GM18498 (cell line): ENCODE measurements around the gene TMEM9B.
A peak's percentile ranks its signal among the peaks of the same experiment; 100 is the strongest.
"Not testable (repeated sequence)": the region's sequence is repeated elsewhere in the genome, so short reads cannot be mapped to it uniquely, and the experiment has no call there.

ENCODE experiments used
- ATAC-seq: cut with Tn5 transposase; IDR thresholded peaks from one replicate; pipeline ENCODE4 v1.9.1; 2021; ENCODE audit warnings: mild to moderate bottlenecking, moderate library complexity; ENCODE audit not compliant: unreplicated experiment

Gene TMEM9B

GRCh38 chr11:8979365-8979764 lies 15.1 kb upstream of the TMEM9B start:
- ATAC-seq = not testable (repeated sequence)

DNA sequence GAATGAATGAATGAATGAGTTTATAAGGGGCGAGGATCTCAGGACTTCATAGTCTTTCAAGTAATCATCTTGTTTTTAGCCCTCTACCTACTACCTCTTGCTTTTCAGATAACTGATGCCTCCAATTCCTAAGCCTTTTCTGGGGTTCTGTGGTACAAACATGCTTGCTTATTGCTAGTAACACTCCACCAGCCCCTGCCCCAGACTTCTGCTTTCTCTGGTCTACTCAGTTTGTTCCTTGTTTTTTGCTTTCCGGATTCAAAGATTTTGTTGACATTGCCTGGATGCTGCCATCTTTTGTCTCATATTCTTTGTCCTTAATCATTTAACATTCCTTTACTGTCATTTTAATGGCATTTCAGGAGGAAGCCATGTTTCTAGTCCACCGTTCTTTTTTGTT lies 8.9 kb upstream of the TMEM9B start:
- no peak for ATAC-seq

- ATAC-seq = no peak
These were observed 7.7 kb upstream of the TMEM9B start for GRCh38 chr11:8971924-8972316.

- no peak for ATAC-seq
These were observed 7.1 kb upstream of the TMEM9B start for GRCh38 chr11:8971196-8971923.

GRCh38 chr11:8967184-8967583 lies 2.9 kb upstream of the TMEM9B start:
- no peak for ATAC-seq

DNA sequence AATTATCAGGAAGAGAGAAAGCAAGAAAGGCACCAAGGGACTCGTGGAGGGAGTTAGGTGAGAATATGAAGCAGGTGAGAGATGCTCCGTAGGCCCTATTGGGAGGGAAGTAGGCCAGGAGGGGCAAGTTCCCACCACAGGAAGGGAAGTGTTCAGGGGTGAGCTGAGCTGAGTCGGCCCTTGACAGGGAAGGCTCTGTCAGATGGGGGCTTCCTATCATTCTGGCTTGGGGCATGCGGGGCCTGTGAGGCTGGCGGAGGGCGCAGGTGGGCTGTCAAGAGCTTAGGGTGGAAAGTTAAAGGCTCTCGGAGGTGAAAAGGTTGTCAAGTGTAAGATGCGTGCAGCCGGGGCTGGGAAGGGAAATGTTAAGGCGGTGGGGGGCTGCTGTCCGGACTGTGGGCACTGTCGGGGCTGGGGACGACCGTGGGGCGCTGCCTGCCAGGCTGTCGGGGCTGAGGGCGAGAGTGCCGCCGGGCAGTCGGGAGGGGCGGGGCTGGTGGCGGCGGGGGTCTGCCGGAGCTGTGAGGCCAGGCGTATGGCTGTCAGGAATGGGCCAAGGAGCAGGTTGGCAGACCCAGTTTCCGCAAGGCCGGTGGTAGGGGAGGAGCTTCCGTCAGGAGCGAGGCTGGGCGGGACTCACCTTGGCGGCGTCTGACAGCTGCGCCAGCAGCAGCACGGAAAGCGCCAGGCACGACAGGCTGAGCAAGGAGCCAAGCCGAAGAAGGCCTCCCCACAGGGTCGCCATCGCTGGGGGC lies 496 bp downstream of the TMEM9B start:
- peak; percentile 67 for ATAC-seq

DNA sequence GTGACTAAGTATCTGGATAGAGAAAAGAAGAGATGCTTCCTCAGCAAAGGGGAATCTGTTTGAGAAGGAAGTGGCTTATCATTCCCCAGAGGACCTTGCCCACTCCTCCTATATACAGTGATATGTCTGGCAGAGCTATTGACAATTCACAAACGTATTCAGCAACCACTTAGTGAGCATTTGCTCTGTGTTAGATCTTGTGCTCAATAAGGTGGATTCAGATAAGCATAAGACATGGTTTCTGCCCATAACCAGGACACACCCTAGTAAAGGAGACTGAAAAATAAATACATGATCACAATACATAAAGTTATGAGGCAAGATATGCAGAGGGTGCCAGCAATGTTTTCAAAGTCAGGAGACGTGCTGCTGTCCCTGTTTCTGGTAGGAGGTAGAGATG lies 1.4 kb downstream of the TMEM9B start:
- no peak for ATAC-seq

- no peak for ATAC-seq
These were observed 2.8 kb downstream of the TMEM9B start for GRCh38 chr11:8961401-8961800.

GRCh38 chr11:8959546-8960166 lies 4.6 kb downstream of the TMEM9B start:
- ATAC-seq = peak; percentile 35

- no peak for ATAC-seq
These were observed 7.4 kb downstream of the TMEM9B start for GRCh38 chr11:8956860-8957259.

DNA sequence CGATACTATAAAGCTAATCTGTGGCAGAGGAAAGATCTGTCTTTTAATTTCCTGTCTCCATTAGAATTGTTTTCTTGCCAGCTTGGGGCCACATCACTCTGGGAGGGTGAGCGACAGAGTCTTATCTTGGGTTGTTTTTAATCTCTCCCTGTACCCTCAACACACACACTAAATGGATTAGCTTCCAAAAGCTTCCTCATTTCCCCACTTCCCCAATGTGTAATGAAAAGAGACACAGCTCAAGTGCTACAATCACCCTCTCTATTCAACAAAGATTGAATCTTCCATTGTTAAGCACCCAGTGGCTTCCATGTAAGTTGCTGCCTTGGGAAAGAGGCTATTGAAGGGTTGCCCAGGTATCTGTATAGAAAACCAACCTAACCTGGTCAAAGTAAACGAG lies 15.4 kb downstream of the TMEM9B start:
- ATAC-seq = no peak

DNA sequence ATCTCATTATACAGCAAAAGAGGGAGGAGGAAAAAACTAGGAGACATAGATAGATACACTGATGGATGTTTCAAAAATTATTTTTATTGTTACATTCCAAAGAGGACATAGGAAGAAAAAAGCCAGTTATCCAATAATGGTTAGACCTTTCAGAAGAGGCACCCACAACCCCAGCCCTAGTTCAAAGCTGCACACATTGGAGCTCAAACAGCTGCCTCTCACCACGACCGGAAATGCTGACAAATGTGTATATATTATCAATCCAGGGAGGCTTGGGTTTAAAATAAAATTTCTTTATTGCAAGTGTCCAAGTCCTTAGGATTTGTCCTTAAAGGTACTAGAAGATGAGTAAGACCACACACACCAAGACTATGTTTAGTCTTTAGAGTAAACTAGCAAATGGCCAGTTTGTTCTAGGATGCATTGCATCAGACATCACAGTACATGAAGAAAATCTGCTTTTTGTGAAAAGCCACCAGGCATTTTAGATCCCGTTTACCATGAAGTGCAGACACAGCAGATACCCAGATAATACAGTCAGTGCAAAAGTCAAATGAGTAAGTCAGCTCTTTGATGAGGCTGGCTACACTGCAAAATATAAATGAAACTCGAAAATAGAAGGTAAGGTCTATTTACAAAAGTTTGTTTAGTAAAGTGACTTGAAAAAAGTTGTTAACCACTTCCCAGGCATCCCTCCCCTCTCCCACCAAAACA lies 16.9 kb downstream of the TMEM9B start:
- ATAC-seq = no peak

- no peak for ATAC-seq
These were observed 21.6 kb downstream of the TMEM9B start, which contains the start of gene ASCL3 for GRCh38 chr11:8942518-8943066. Gene ASCL3 (minus strand): TSS chr11:8943016. CDS start chr11:8938161, 4,855 bp downstream.

DNA sequence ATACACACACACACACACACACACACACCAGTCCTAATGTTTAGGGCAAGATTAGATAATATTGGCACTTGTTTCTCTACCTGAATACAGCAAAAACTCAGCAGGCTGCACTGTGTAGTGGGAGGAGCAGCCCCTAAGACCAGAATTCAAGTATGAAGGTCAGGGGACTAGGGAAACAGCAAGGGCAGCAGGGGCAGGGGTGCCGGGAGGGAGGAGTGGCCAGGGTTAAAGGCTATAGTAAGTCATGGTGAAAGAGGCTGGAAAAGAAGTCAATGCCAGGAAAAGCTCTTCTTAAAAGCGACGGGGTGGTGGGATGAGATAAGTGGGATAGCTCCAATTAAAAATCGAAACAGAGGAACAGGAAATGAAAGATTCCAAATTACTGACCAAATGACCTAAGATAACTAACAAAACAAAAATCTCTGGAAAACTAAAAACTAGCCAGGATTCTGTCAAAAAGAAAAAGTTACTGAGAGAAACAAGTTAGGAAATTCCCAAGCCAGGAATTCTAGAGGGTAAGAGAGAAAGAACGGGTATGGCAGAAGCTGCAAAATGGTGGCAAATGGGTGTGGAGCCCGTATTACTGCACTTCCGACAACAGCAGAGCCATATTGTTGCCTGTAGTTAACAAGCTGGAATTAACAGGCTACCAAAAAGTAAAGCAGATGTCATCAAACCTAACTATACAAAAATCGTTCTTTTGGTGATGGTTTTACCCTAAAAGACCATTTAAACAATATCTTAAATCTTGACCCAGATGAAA lies 22.7 kb downstream of the TMEM9B start:
- ATAC-seq = no peak

GRCh38 chr11:8937659-8938058 lies 26.6 kb downstream of the TMEM9B start:
- ATAC-seq = no peak

DNA sequence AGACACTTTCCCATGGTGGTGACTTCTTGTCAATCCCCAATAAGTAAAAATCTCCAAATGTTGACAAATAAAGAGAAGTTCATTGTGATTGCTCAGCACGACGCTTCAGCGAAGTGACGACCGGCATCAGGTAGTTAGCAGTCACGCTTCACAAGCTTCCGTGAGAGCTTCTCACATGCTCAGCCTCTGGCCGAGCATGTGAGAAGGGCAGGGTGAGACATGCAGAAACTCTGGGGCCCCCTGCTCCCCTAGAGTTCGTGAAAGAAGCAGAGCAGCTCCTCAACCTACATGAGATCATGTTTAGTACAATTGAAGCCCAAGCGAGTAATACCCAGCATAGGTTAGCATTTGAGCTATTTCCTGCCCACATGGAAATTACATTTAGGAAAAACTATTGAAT lies 27.1 kb downstream of the TMEM9B start:
- no peak for ATAC-seq

- ATAC-seq = not testable (repeated sequence)
These were observed 28.5 kb downstream of the TMEM9B start for GRCh38 chr11:8935789-8936188.

GRCh38 chr11:8934742-8935488 lies 29.3 kb downstream of the TMEM9B start:
- no peak for ATAC-seq

GRCh38 chr11:8933931-8934330 lies 30.3 kb downstream of the TMEM9B start:
- no peak for ATAC-seq
